Gastrocnemius medialis (tissue), 4 donors: Measurements from ENCODE around the gene HRC.

Source experiments
- POLR2A ChIP-seq, 2 donors: fragments of 450-650 bp; IDR thresholded peaks; one replicate each; pipeline ENCODE4 v1.6.1; 2017; ENCODE audit warnings: antibody characterized with exemption in 2 of 2, mild to moderate bottlenecking in 2 of 2, moderate library complexity in 2 of 2
- TF ChIP-seq, protein P1 (sequence below), 5 experiments: fragments of 450-650 bp in 3 of 5; fragments of 200-600 bp in 2 of 5; sonication (generic) in 2 of 5; IDR thresholded peaks in 4 of 5; conservative IDR thresholded peaks in 1 of 5; 1 replicate in 4 of 5; 2 replicates in 1 of 5; pipeline ENCODE4 v1.5.1; 2016 to 2019; ENCODE audit warnings: antibody characterized with exemption in 5 of 5, mild to moderate bottlenecking in 3 of 5, moderate library complexity in 3 of 5

DNA sequence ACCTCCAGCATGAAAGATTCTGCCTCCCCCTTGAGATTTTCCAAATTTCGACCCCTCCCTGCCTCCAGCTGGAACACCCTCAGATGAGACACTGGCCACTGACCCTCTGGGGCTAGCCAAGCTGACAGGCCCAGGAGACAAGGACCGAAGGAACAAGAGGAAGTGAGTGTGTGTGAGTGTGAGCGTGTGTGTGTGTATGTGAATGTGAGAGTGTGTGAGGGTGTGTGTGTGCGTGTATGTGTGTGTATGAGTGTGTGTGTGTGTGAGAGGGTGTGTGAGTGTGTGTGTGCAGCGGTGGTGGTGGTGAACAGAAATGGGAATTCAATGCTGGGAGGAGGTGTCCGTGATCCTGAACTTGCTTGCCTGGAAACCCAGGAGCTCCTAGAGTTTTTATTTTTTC lies 13.8 kb downstream of the HRC start:
- TF ChIP-seq, protein P1, sequence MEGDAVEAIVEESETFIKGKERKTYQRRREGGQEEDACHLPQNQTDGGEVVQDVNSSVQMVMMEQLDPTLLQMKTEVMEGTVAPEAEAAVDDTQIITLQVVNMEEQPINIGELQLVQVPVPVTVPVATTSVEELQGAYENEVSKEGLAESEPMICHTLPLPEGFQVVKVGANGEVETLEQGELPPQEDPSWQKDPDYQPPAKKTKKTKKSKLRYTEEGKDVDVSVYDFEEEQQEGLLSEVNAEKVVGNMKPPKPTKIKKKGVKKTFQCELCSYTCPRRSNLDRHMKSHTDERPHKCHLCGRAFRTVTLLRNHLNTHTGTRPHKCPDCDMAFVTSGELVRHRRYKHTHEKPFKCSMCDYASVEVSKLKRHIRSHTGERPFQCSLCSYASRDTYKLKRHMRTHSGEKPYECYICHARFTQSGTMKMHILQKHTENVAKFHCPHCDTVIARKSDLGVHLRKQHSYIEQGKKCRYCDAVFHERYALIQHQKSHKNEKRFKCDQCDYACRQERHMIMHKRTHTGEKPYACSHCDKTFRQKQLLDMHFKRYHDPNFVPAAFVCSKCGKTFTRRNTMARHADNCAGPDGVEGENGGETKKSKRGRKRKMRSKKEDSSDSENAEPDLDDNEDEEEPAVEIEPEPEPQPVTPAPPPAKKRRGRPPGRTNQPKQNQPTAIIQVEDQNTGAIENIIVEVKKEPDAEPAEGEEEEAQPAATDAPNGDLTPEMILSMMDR (IDR thresholded peaks at IDR 0.05 in 4 of 5, conservative IDR thresholded peaks at IDR 0.05 in 1 of 5), result no peak
- no peak for TF ChIP-seq POLR2A (IDR thresholded peaks at IDR 0.05)
